Adrenal gland (tissue), 5 donors: ENCODE data around the gene FANCI.

Experiments used
- POLR2A ChIP-seq, 2 donors: fragments of 450-650 bp; IDR thresholded peaks; one replicate each; pipeline ENCODE4 v1.6.1; 2017; ENCODE audit warnings: antibody characterized with exemption in 2 of 2, mild to moderate bottlenecking in 2 of 2, moderate library complexity in 1 of 2
- TF ChIP-seq, protein P1 (sequence below), 6 experiments: fragments of 450-650 bp in 4 of 6; fragments of 200-600 bp in 2 of 6; sonication (generic) in 1 of 6; IDR thresholded peaks; 1 replicate in 5 of 6; 2 replicates in 1 of 6; pipeline versions ENCODE4 v1.5.1 to v1.8.0; 2016 to 2021; ENCODE audit warnings: antibody characterized with exemption in 6 of 6, mild to moderate bottlenecking in 2 of 6, moderate library complexity in 1 of 6
- donor health status: DM: no; HTN: no; CAD: no.

GRCh38 chr15:89226359-89227221, 17.2 kb upstream of the FANCI start:
- TF ChIP-seq POLR2A (IDR thresholded peaks at IDR 0.05): no peak
- TF ChIP-seq, protein P1, sequence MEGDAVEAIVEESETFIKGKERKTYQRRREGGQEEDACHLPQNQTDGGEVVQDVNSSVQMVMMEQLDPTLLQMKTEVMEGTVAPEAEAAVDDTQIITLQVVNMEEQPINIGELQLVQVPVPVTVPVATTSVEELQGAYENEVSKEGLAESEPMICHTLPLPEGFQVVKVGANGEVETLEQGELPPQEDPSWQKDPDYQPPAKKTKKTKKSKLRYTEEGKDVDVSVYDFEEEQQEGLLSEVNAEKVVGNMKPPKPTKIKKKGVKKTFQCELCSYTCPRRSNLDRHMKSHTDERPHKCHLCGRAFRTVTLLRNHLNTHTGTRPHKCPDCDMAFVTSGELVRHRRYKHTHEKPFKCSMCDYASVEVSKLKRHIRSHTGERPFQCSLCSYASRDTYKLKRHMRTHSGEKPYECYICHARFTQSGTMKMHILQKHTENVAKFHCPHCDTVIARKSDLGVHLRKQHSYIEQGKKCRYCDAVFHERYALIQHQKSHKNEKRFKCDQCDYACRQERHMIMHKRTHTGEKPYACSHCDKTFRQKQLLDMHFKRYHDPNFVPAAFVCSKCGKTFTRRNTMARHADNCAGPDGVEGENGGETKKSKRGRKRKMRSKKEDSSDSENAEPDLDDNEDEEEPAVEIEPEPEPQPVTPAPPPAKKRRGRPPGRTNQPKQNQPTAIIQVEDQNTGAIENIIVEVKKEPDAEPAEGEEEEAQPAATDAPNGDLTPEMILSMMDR (IDR thresholded peaks at IDR 0.05): no peak
